Measurements from ENCODE around the gene MED10. TPM values are rescaled to one million over a fixed set of nuclear protein-coding genes. Genes with fewer than 3 reads are reported as not detected.

Gene MED10
- total RNA-seq, 4 donors from 2014 or later, result 14.6 to 29.7 (median 25.7) TPM

GRCh38 chr5:6333182-6333905, 45.0 kb downstream of the MED10 start:
- Histone ChIP-seq H3K36me3 (no peaks in the 10 kb centered on the region), H3K27ac (no peak overlapping the region), H3K9me3 (no peaks in the 10 kb centered on the region), H3K4me1 (no peaks in the 10 kb centered on the region), H3K27me3 (no peaks in the 10 kb centered on the region), H3K4me3 (replicated peaks in 1 of 3) (no peak overlapping the region)
- TF ChIP-seq, protein P1, sequence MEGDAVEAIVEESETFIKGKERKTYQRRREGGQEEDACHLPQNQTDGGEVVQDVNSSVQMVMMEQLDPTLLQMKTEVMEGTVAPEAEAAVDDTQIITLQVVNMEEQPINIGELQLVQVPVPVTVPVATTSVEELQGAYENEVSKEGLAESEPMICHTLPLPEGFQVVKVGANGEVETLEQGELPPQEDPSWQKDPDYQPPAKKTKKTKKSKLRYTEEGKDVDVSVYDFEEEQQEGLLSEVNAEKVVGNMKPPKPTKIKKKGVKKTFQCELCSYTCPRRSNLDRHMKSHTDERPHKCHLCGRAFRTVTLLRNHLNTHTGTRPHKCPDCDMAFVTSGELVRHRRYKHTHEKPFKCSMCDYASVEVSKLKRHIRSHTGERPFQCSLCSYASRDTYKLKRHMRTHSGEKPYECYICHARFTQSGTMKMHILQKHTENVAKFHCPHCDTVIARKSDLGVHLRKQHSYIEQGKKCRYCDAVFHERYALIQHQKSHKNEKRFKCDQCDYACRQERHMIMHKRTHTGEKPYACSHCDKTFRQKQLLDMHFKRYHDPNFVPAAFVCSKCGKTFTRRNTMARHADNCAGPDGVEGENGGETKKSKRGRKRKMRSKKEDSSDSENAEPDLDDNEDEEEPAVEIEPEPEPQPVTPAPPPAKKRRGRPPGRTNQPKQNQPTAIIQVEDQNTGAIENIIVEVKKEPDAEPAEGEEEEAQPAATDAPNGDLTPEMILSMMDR (IDR thresholded peaks at IDR 0.05), result no peak
- no peak for TF ChIP-seq POLR2A (IDR thresholded peaks at IDR 0.05)
- no peak for DNase-seq
- intact Hi-C loops (cut with DNase I), result no loop called here
- 86 to 87% methylated on average over 5 of the region's 5 CpGs for WGBS, 2 donors

GRCh38 chr5:6328173-6328572, 50.2 kb downstream of the MED10 start:
- no peaks in the 10 kb centered on the region for H3K4me1 ChIP-seq
- H3K4me3 ChIP-seq (replicated peaks in 1 of 3), result no peak overlapping the region
- no peaks in the 10 kb centered on the region for H3K36me3 ChIP-seq
- H3K27me3 ChIP-seq, result no peaks in the 10 kb centered on the region
- intact Hi-C loops (cut with DNase I), result no loop called here
- TF ChIP-seq POLR2A (IDR thresholded peaks at IDR 0.05), result no peak
- TF ChIP-seq, protein P1 (IDR thresholded peaks at IDR 0.05), result no peak
- peak; percentile 7 to 40 for DNase-seq
- WGBS, 2 donors, result 34 to 44% methylated on average over 3 of the region's 3 CpGs
- H3K27ac ChIP-seq, result no peak overlapping the region
- no peaks in the 10 kb centered on the region for H3K9me3 ChIP-seq

- Histone ChIP-seq H3K36me3 (no peaks in the 10 kb centered on the region), H3K27me3 (no peaks in the 10 kb centered on the region), H3K9me3 (no peaks in the 10 kb centered on the region), H3K27ac (no peak overlapping the region), H3K4me3 (replicated peaks in 1 of 3) (no peak overlapping the region), H3K4me1 (no peaks in the 10 kb centered on the region)
- DNase-seq, result no peak
- intact Hi-C loops (cut with DNase I), result no loop called here
- WGBS, 2 donors, result 65 to 70% methylated on average over 5 of the region's 5 CpGs
- TF ChIP-seq, protein P1 (IDR thresholded peaks at IDR 0.05), result no peak
- no peak for TF ChIP-seq POLR2A (IDR thresholded peaks at IDR 0.05)
Observed at GRCh38 chr5:6326776-6327175, 51.6 kb downstream of the MED10 start.

DNA sequence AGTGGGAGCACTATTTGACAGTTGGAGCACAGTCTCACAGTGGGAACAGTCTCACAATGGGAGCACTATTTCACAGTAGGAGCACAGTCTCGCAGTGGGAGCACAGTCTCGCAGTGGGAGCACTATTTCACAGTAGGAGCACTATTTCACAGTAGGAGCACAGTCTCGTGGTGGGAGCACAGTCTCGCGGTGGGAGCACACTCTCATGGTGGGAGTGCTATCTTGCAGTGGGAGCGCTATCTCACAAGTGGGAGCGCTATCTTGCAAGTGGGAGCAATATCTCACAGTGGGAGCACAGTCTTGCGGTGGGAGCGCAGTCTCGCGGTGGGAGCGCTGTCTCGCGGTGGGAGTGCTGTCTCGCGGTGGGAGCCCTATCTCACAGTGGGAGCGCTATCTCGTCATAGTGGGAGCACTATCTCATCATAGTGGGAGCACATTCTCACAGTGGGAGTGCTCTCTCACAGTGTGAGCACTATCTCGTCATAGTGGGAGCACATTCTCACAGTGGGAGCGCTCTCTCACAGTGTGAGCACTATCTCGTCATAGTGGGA, 56.1 kb downstream of the MED10 start:
- Histone ChIP-seq H3K27me3 (no peaks in the 10 kb centered on the region), H3K9me3 (no peaks in the 10 kb centered on the region), H3K4me3 (replicated peaks in 1 of 3) (no peak overlapping the region), H3K36me3 (no peaks in the 10 kb centered on the region), H3K27ac (no peak overlapping the region), H3K4me1 (no peaks in the 10 kb centered on the region)
- intact Hi-C loops (cut with DNase I), result no loop called here
- WGBS, 2 donors, result 89 to 91% methylated on average over 21 of the region's 21 CpGs
- TF ChIP-seq POLR2A (IDR thresholded peaks at IDR 0.05), result no peak
- TF ChIP-seq, protein P1 (IDR thresholded peaks at IDR 0.05), result no peak
- DNase-seq, result no peak

Other genes starting within 250 kb of the MED10 start
- 1 to 10 TPM; 2.0 to 4.0 (median 2.6) TPM for gene UBE2QL1, start 70.3 kb upstream of the MED10 start, total RNA-seq

All from thyroid gland (tissue), 4 donors.